Activated T-cell treated with anti-CD3 and anti-CD28 coated beads, Interleukin-2, amount 50 U/mL, for 72 hours (primary cell): ENCODE results near the gene XDH. TPM values are rescaled to one million over a fixed set of nuclear protein-coding genes. Genes with fewer than 3 reads are reported as not detected.

ENCODE experiments used
- ATAC-seq, 2 donors: fragments of 150-1000 bp; cut with Tn5 transposase; replicated peaks in 1 of 2; 2 replicates each; pipeline ENCODE4 v1.10.0; 2021; ENCODE audit warnings: moderate library complexity in 2 of 2, mild to moderate bottlenecking in 1 of 2
- DNase-seq, 2 donors: peaks; one replicate each; pipeline ENCODE4 v3.0.0; 2021 to 2022; ENCODE audit warnings: mixed read lengths in 1 of 2
- H3K27ac Mint-ChIP-seq: one replicate; pipeline ENCODE4 v1.8.0; 2022; ENCODE audit warnings: mild to moderate bottlenecking, moderate library complexity, mixed read lengths
- H3K27me3 Mint-ChIP-seq: one replicate; pipeline ENCODE4 v1.8.0; 2022; ENCODE audit warnings: low read depth, mixed read lengths
- H3K36me3 Mint-ChIP-seq, 2 donors: one replicate each; pipeline ENCODE4 v1.8.0; 2022; ENCODE audit warnings: mixed read lengths in 2 of 2, mild to moderate bottlenecking in 1 of 2; ENCODE audit not compliant: insufficient read depth in 2 of 2
- H3K4me1 Mint-ChIP-seq: one replicate; pipeline ENCODE4 v1.8.0; 2022; ENCODE audit warnings: low read depth, mixed read lengths
- H3K4me3 Mint-ChIP-seq, 2 donors: one replicate each; pipeline ENCODE4 v1.8.0; 2022; ENCODE audit warnings: mild to moderate bottlenecking in 2 of 2, mixed read lengths in 2 of 2, moderate library complexity in 2 of 2
- H3K9me3 Mint-ChIP-seq, 2 donors: one replicate each; pipeline ENCODE4 v1.8.0; 2022; ENCODE audit warnings: mixed read lengths in 2 of 2
- total RNA-seq, 2 donors: library from RNA; stranded (reverse); gene quantifications; one replicate each; pipeline ENCODE4 v1.2.3, GENCODE V29; 2022

XDH gene
- total RNA-seq, 2 donors from 2014 or later, result 0.07 TPM

GRCh38 chr2:31420936-31421335 lies 6.4 kb upstream of the XDH start:
- no peaks in the 10 kb centered on the region for H3K4me1 Mint-ChIP-seq
- H3K27ac Mint-ChIP-seq, result no peak overlapping the region
- peaks cover 5% of the 10 kb centered on the region in 2 donors for H3K36me3 Mint-ChIP-seq
- peaks cover 14% of the 10 kb centered on the region for H3K27me3 Mint-ChIP-seq
- peaks cover 7 to 10% of the 10 kb centered on the region in 2 donors for H3K9me3 Mint-ChIP-seq
- no peak overlapping the region for H3K4me3 Mint-ChIP-seq
- ATAC-seq (no peak), DNase-seq (no peak)

- Mint-ChIP-seq H3K27ac (no peak overlapping the region), H3K9me3 (peaks cover 5 to 10% of the 10 kb centered on the region in 2 donors), H3K4me1 (peaks cover 3% of the 10 kb centered on the region), H3K4me3 (no peak overlapping the region), H3K36me3 (peaks cover 5% of the 10 kb centered on the region in 2 donors), H3K27me3 (peaks cover 5% of the 10 kb centered on the region)
- no peak for DNase-seq
- ATAC-seq, result no peak
Observed at GRCh38 chr2:31419386-31419785, 4.8 kb upstream of the XDH start.

- H3K4me3 Mint-ChIP-seq, result no peak overlapping the region
Observed at GRCh38 chr2:31415421-31415820, 879 bp upstream of the XDH start.

GRCh38 chr2:31413862-31414550 lies 536 bp downstream of the XDH start:
- DNase-seq (peak in 1 of 2 donors; percentile 9), ATAC-seq (peak; percentile 61 to 62)
- H3K9me3 Mint-ChIP-seq, result peaks cover 5% of the 10 kb centered on the region in 2 donors
- H3K4me1 Mint-ChIP-seq, result peaks cover 7% of the 10 kb centered on the region
- H3K4me3 Mint-ChIP-seq, result no peak overlapping the region
- H3K27me3 Mint-ChIP-seq, result peaks cover 2% of the 10 kb centered on the region
- H3K27ac Mint-ChIP-seq, result no peak overlapping the region
- H3K36me3 Mint-ChIP-seq, result peaks cover 2% of the 10 kb centered on the region in 2 donors

More at GRCh38 chr2:31415421-31415820, 879 bp upstream of the XDH start:
- Mint-ChIP-seq H3K4me1 (peaks cover 7% of the 10 kb centered on the region), H3K9me3 (peaks cover 5 to 9% of the 10 kb centered on the region in 2 donors), H3K27ac (no peak overlapping the region), H3K36me3 (peaks cover 4 to 5% of the 10 kb centered on the region in 2 donors), H3K27me3 (no peaks in the 10 kb centered on the region)
- ATAC-seq, result no peak
- no peak for DNase-seq

- peaks cover 7% of the 10 kb centered on the region for H3K4me1 Mint-ChIP-seq
- no peak overlapping the region for H3K4me3 Mint-ChIP-seq
- ATAC-seq, result no peak
Observed at GRCh38 chr2:31413025-31413424, 1.5 kb downstream of the XDH start.

GRCh38 chr2:31411771-31412170 lies 2.8 kb downstream of the XDH start:
- Mint-ChIP-seq H3K9me3 (no peaks in the 10 kb centered on the region), H3K27ac (no peak overlapping the region), H3K27me3 (peaks cover 22% of the 10 kb centered on the region), H3K4me3 (no peak overlapping the region), H3K36me3 (no peaks in the 10 kb centered on the region), H3K4me1 (peaks cover 7% of the 10 kb centered on the region)
- peak in 1 of 2 donors; percentile 43 for ATAC-seq
- DNase-seq, result no peak

More at GRCh38 chr2:31413025-31413424, 1.5 kb downstream of the XDH start:
- Mint-ChIP-seq H3K9me3 (no peaks in the 10 kb centered on the region), H3K36me3 (no peaks in the 10 kb centered on the region), H3K27me3 (peaks cover 11% of the 10 kb centered on the region), H3K27ac (no peak overlapping the region)
- DNase-seq, result no peak

- Mint-ChIP-seq H3K36me3 (no peaks in the 10 kb centered on the region), H3K4me1 (no peaks in the 10 kb centered on the region), H3K27me3 (peaks cover 25% of the 10 kb centered on the region), H3K9me3 (no peaks in the 10 kb centered on the region), H3K27ac (no peak overlapping the region), H3K4me3 (no peak overlapping the region)
- ATAC-seq (no peak), DNase-seq (no peak)
Observed at GRCh38 chr2:31406593-31407385, 7.8 kb downstream of the XDH start.

GRCh38 chr2:31404827-31405226 lies 9.7 kb downstream of the XDH start:
- Mint-ChIP-seq H3K27ac (no peak overlapping the region), H3K9me3 (no peaks in the 10 kb centered on the region), H3K27me3 (peaks cover 25% of the 10 kb centered on the region), H3K4me1 (no peaks in the 10 kb centered on the region), H3K4me3 (no peak overlapping the region), H3K36me3 (peaks cover 0 to 1% of the 10 kb centered on the region in 2 donors)
- ATAC-seq (no peak), DNase-seq (no peak)

- ATAC-seq (no peak), DNase-seq (no peak)
- Mint-ChIP-seq H3K27ac (no peak overlapping the region), H3K9me3 (no peaks in the 10 kb centered on the region), H3K36me3 (peaks cover 0 to 3% of the 10 kb centered on the region in 2 donors), H3K4me1 (no peaks in the 10 kb centered on the region), H3K27me3 (peaks cover 25% of the 10 kb centered on the region), H3K4me3 (no peak overlapping the region)
Observed at GRCh38 chr2:31404302-31404701, 10.2 kb downstream of the XDH start.

GRCh38 chr2:31402388-31402787 lies 12.2 kb downstream of the XDH start:
- no peak overlapping the region for H3K4me3 Mint-ChIP-seq
- peaks cover 0 to 2% of the 10 kb centered on the region in 2 donors for H3K9me3 Mint-ChIP-seq
- peaks cover 0 to 3% of the 10 kb centered on the region in 2 donors for H3K36me3 Mint-ChIP-seq
- ATAC-seq, result no peak
- H3K27me3 Mint-ChIP-seq, result peaks cover 9% of the 10 kb centered on the region
- H3K27ac Mint-ChIP-seq, result no peak overlapping the region
- no peak for DNase-seq
- no peaks in the 10 kb centered on the region for H3K4me1 Mint-ChIP-seq

- Mint-ChIP-seq H3K4me3 (no peak overlapping the region), H3K4me1 (no peaks in the 10 kb centered on the region), H3K27ac (no peak overlapping the region), H3K27me3 (peaks cover 2% of the 10 kb centered on the region), H3K36me3 (peaks cover 0 to 3% of the 10 kb centered on the region in 2 donors), H3K9me3 (peaks cover 0 to 2% of the 10 kb centered on the region in 2 donors)
- ATAC-seq (no peak), DNase-seq (no peak)
Observed at GRCh38 chr2:31401580-31401979, 13.0 kb downstream of the XDH start.

GRCh38 chr2:31398881-31399280 lies 15.7 kb downstream of the XDH start:
- Mint-ChIP-seq H3K36me3 (peaks cover 0 to 3% of the 10 kb centered on the region in 2 donors), H3K4me1 (no peaks in the 10 kb centered on the region), H3K27me3 (no peaks in the 10 kb centered on the region), H3K27ac (no peak overlapping the region), H3K9me3 (peaks cover 0 to 2% of the 10 kb centered on the region in 2 donors), H3K4me3 (no peak overlapping the region)
- DNase-seq (no peak), ATAC-seq (no peak)

GRCh38 chr2:31397094-31397493 lies 17.4 kb downstream of the XDH start:
- DNase-seq, result no peak
- H3K27ac Mint-ChIP-seq, result no peak overlapping the region

More at GRCh38 chr2:31397094-31397493, 17.4 kb downstream of the XDH start:
- Mint-ChIP-seq H3K36me3 (peaks cover 0 to 3% of the 10 kb centered on the region in 2 donors), H3K27me3 (no peaks in the 10 kb centered on the region), H3K4me3 (no peak overlapping the region), H3K9me3 (peaks cover 0 to 2% of the 10 kb centered on the region in 2 donors), H3K4me1 (no peaks in the 10 kb centered on the region)
- no peak for ATAC-seq
